HG03064 (cell line): ENCODE data around the gene SLC24A5.

Source experiments
- ATAC-seq: cut with Tn5 transposase; IDR thresholded peaks from one replicate; pipeline ENCODE4 v1.9.1; 2021; ENCODE audit warnings: low read depth; ENCODE audit not compliant: unreplicated experiment

SLC24A5 gene

DNA sequence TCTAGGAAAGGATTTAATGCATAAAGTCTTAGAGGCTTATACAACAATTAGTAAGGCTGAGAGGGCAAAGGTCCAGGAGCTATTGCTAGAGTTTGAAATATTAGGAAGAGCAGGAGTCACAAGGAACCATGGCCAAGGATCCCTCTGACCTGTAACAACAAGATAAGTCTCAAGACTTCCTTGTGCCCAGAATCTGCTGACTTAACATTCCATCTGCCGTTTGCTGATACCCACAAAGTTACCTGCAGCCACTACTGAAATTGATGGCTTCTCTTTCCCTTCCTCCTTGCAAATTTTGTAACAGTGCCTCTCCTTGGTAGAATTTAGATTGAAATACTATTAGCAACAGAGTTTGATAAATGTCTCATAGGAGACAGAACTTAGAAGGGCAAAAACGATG lies 62.0 kb downstream of the SLC24A5 start:
- no peak for ATAC-seq

DNA sequence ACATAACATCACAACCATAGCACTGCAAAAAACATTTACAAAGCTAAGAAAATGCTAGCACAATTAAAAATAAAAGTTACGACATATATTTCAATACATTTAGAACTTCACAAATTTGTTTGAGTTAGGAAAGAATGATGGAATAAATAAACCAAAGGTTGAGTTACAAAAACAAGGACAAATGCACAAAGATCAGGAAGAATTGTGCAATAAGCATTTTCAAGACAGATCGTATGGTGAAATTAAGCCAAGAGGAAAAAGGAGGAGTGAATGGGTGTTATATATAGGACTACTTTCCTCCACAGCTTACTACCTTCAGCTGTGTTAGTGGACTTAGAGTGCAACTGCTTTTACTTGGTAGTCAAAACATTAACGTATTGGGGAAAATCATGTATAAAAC lies 64.7 kb downstream of the SLC24A5 start:
- ATAC-seq = no peak

DNA sequence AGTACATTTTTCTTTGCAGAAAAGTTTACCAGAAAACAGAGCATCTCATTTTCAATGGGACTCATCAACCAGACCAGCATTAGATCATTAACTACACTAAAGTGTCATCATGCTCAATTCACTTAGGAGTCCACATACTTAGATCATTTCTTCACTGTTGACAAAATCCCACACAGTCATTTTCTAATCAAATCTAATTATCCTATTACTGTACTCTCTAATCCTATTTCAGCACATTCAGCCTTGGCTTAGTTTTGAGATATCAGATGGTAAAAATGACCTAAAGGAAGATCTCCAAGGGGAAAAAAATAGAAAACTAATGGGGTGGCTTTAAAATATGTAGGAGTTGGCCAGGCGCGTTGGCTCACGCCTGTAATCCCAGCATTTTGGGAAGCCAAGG lies 65.5 kb downstream of the SLC24A5 start:
- ATAC-seq = no peak

DNA sequence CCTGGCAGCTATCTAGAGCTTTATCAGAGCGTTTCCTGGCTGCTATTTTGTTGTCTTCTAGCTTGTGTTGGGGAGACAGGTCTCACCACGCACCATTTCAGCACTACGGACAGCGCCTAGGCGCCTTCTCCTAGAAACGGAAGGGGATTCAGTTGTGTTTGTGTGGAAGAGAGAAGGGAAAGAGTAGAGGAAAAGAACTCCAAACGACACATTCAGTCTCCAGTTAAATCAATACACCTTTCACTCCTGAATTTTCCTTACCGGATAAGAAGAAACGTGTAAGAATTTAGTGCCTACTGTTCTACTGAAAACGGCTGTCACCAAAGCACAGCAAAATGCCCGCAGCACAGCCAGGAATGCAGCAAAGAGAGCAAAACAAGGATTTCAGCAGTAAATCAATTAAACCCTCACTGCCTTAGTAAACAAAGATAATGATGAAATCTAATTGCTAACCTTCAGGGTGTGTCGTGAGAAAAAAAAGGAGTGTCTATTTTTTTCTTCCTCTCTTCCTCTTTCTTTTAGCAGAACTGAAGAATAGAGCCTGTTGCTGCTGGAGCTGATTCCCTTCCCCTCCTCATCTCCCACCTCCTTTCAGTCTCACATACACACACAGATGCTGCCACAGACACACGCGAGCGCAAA lies 70.3 kb downstream of the SLC24A5 start:
- no peak for ATAC-seq

DNA sequence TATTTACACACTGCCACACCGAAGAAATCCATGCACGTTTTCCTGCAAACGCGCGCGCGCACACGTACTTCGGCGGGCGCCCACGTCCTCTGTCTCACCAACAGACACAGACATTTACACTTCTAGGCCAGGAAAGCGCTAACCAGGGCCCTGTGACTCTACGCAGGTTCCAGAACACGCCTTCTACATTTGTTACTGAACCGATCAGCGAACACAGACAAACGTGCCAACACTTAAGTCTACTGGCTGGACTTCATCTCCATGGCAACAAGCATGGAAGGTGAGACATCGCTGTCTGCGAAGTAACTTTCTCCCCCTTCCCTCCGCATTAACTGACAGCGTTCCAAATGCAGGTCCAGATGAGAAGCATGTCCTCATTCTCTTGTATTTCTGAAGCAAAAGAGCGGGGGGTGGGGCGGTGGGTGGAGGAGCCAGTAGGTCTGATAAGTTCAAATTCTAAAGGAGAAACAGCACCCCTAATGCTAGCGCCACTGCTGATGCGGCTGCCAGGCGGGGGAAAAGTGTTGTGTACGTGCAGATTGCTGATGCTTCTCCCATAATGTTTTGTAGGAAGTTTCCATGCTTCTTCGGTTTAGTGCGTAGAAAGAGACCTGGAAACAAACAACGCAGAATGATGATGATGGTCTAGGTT lies 70.9 kb downstream of the SLC24A5 start, which contains the start of gene CTXN2:
Gene CTXN2, plus strand, starts transcription at position 92 of the 652 bp plus-strand sequence. CDS start 9,636 bp downstream, outside the sequence.
- no peak for ATAC-seq
